GM12865 (cell line): Measurements from ENCODE around the gene LRP11.

Source experiments
- DNase-seq: peaks from one replicate; pipeline ENCODE4 v3.0.0; 2010; ENCODE audit warnings: low read depth
- H3K4me3 ChIP-seq: 2 replicates; pipeline ENCODE4 v1.5.1; 2011; ENCODE audit warnings: mild to moderate bottlenecking, low read depth, low read length, control low read depth
- TF ChIP-seq, protein P1 (sequence below): IDR thresholded peaks from 2 replicates; pipeline ENCODE4 v1.5.1; 2011; ENCODE audit warnings: low read length, control low read depth, low read depth, inconsistent platforms; ENCODE audit not compliant: insufficient read depth; ENCODE audit errors: missing control alignments

Gene LRP11

DNA sequence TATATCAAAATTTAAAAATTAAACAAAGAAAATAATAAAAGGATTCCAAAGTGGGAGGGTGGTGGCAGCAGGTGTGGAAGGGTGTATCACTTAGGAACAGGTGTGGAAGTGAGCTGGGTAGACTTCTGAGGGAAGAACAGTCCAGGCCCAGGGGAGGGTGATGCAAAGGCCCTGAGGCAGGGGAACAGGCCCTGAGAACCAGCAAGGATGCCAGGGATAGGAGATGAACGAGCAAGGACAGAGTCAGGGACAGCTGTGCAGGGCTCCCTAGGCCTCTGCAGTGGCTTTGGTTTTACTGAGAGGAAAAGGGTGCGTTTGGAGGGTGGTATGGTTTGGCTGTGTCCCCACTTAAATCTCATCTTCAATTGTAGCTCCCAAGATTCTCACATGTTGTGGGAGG is 43.2 kb upstream of the LRP11 start:
- no peak overlapping the region for H3K4me3 ChIP-seq

DNA sequence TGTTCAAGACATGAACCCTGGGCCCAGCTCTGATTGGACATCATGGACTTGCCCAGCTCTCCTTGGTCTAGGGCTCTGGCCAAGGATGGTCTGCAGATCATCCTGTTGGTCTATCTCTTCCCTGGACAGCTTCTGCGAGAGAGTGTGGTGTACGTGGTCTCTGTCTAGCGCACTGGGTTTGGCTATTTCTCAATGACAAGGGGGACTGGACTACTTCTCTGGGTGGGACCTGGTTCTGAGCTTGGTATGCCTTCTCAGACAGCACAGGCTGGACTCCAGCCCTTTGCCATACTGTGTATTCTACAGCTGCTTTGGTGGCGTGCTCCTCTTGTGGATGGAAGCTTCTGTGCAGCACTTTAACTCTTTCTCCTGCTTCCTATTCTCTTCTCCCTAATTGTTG is 42.2 kb upstream of the LRP11 start:
- TF ChIP-seq, protein P1, sequence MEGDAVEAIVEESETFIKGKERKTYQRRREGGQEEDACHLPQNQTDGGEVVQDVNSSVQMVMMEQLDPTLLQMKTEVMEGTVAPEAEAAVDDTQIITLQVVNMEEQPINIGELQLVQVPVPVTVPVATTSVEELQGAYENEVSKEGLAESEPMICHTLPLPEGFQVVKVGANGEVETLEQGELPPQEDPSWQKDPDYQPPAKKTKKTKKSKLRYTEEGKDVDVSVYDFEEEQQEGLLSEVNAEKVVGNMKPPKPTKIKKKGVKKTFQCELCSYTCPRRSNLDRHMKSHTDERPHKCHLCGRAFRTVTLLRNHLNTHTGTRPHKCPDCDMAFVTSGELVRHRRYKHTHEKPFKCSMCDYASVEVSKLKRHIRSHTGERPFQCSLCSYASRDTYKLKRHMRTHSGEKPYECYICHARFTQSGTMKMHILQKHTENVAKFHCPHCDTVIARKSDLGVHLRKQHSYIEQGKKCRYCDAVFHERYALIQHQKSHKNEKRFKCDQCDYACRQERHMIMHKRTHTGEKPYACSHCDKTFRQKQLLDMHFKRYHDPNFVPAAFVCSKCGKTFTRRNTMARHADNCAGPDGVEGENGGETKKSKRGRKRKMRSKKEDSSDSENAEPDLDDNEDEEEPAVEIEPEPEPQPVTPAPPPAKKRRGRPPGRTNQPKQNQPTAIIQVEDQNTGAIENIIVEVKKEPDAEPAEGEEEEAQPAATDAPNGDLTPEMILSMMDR: no peak
- H3K4me3 ChIP-seq: no peak overlapping the region
- no peak for DNase-seq

More for the DNA sequence above, 43.2 kb upstream of the LRP11 start:
- DNase-seq: no peak
- TF ChIP-seq, protein P1: no peak

DNA sequence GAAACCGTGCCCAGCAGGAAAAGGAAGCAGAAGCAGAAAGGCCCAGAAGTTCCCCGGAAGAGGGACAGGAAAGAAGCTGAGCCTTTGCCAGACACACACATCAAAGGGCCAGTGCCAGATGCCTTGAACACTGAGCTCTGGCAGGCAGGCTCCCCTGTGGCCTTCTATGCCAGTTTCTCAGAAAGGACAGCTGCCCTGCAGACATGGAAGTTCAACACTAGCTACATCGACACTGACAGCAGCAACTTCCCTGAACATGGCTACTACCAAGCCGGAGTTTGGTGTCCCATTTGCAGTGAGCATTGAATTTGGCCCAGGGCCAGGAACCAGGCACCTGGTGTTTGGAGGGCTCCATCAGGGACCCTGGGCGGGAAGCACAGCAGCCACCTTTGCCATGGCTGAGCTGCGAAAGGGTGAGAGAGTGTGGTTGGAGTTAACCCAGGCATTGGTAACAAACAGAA is 41.8 kb upstream of the LRP11 start:
- TF ChIP-seq, protein P1: no peak
- H3K4me3 ChIP-seq: no peak overlapping the region
- DNase-seq: no peak

DNA sequence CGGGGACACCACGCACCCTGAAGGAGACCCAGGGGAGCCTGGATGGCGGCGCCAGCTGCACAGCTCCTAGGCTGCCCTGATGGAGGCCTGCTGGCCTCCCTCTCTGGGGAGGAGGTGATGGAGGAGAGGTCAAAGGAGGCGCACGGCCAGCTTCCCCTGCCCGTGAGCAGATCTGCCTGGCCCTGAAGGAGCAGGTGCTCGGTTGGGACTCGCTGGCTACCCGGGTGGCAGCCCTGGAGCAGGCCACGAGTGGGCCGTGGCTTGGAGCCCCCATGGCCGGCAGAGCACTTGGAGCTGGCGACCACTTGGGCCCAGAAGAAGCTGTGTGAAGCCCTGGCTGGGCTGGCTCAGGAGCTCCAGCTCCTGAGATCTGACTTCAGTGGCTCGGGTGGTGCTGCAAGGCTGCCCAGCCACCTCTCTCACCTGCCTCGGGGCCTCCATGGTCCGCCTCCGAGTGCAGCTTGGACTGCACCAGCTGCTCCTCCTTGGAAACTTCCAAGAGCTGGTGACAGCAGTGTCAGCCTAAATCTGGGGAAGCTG is 41.3 kb upstream of the LRP11 start:
- TF ChIP-seq, protein P1: no peak
- DNase-seq: no peak
- no peak overlapping the region for H3K4me3 ChIP-seq

DNA sequence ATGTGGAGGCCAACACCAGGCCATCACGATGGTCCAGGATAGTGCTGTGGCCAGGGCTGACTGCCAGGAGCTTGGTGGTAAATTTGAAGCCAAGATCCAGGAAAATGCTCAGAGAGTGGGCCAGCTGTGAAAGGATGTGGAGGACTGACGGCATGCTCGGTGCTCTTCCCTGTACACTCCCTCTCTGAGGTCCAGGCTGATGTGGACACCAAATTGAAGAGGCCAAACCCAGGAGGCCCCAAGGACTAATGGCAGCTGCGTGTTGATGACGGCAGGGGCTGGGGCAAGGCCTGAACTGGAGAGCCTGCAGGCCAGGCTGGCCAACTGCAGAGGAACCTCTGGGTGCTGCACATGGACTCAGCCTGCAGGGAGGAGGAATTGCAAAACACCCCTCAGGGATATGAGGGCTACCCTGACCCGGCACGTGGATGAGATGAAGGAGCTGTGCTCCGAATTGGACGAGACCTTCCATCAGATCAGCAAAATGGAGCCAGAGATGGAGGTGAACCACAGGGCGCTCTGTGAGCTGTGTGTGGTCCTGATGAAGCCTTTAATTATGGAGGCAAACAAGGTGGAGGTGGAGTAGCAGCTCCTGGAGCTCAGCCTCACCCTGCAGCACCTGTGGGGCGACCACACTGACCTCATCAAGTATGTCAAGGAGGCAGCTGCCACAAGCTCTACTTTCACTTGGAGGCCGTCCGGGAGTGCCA is 40.7 kb upstream of the LRP11 start:
- TF ChIP-seq, protein P1: no peak
- no peak for DNase-seq
- H3K4me3 ChIP-seq: no peak overlapping the region

DNA sequence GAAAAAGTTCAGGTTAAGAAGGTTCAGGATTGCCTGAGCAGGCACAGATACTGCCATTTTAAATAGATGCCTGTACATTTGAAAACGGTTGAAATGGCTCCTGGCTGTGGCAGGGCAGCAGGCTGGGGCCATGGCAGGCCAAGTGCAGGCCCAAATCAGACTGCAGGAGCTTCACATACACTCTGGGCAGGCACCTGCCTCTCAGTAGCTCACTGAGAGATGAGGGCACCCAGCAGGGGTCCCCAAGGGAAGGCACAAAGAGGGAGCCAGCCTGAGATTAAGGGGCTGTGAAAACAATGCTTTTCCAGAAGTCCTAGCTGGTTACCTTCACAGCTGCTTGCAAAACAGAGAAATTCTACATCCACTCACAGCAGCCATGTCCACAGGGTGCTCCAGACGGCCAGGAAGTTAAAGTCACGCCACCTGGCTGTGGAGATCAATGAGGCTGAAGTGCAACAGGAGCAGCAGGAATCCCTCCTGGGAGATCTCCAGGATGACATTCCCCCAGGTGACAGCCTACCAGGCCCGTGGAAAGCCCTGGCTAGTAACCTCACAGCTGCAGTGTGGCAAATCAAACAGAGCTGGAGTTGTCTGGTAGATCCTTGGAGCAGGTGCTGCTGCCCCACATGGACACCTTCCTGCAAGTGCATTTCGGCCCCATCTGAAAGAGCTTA is 39.9 kb upstream of the LRP11 start:
- no peak for DNase-seq
- TF ChIP-seq, protein P1: no peak

More for the DNA sequence above, 39.9 kb upstream of the LRP11 start:
- H3K4me3 ChIP-seq: no peak overlapping the region
